Heart left ventricle (tissue), 13 donors: Measurements from ENCODE around the gene GABARAP.

ENCODE experiments used
- CTCF ChIP-seq, 12 donors: fragments of 200-600 bp; sonication (generic) in 4 of 12; IDR thresholded peaks; one replicate each; pipeline versions ENCODE4 v1.5.0 to v1.8.0; 2018 to 2022; ENCODE audit warnings: antibody characterized with exemption in 12 of 12, mild to moderate bottlenecking in 5 of 12
- POLR2A ChIP-seq, 2 donors: fragments of 450-650 bp; IDR thresholded peaks; one replicate each; pipeline ENCODE4 v1.6.1; 2017; ENCODE audit warnings: antibody characterized with exemption in 2 of 2, mild to moderate bottlenecking in 2 of 2, moderate library complexity in 2 of 2
- donor health status: ischemic (EF 13 %, LVEDD 7.1; RV severe dilation, severe dysfunction).
- donor health status: DM: no; HTN: yes; CAD: no.
- donor health status: DM: no; HTN: no; CAD: no.
- donor health status: ischemic (EF 25% LVEDD 6.9; RV normal size, moderate dysfunction).
- donor health status: ischemic (EF 25% LVEDD 5.7; RV mildly dilated, moderate dysfunction).
- donor health status: ischemic (EF 35%, LVEDD 5.7; RV mildly dilated, moderate dysfunction).
- donor health status: nonischemic (EF 11% LVEDD 7.7; RV severe dilation, severe dysfunction).
- donor health status: DM: yes; HTN: yes; CAD: no.
- donor health status: PGD.
- donor health status: ischemic (EF 29% LVEDD 5.4; RV normal size, mild dysfunction).
- donor health status: nonischemic (EF 23%, LVEDD 6.1; RV moderate dilation, normal function).

GRCh38 chr17:7215136-7215638 lies 27.1 kb downstream of the GABARAP start:
- TF ChIP-seq POLR2A (IDR thresholded peaks at IDR 0.05) (no peak), CTCF (IDR thresholded peaks at IDR 0.05) (peak in 1 of 12 donors; percentile 4)
